Lower leg skin (tissue), 4 donors: ENCODE measurements around the gene RPUSD1. TPM values are rescaled to one million over a fixed set of nuclear protein-coding genes. Genes with fewer than 3 reads are reported as not detected.

Experiments used
- DNase-seq, 2 donors: peaks; one replicate each; pipeline ENCODE4 v3.0.0-alpha.2; 2019; ENCODE audit warnings: low spot score in 2 of 2
- H3K4me3 ChIP-seq: fragments of 200-600 bp; sonication (generic); 2 replicates; pipeline ENCODE4 v1.5.1; 2017; ENCODE audit warnings: mild to moderate bottlenecking, low read depth; ENCODE audit not compliant: poor library complexity, severe bottlenecking
- CTCF ChIP-seq, 3 donors: fragments of 450-650 bp; IDR thresholded peaks; one replicate each; pipeline ENCODE4 v1.5.1; 2016; ENCODE audit warnings: antibody characterized with exemption in 3 of 3, mild to moderate bottlenecking in 3 of 3, moderate library complexity in 2 of 3
- POLR2A ChIP-seq, 2 donors: fragments of 450-650 bp; IDR thresholded peaks; one replicate each; pipeline ENCODE4 v1.6.1; 2016 to 2017; ENCODE audit warnings: antibody characterized with exemption in 2 of 2, mild to moderate bottlenecking in 1 of 2, moderate library complexity in 1 of 2
- WGBS, 2 donors: methylation state at CpG; one replicate each; pipeline ENCODE4 v1.1.5; 2018; 5-methylcytosine and 5-hydroxymethylcytosine counted together
- intact Hi-C: fragments of 100-400 bp; cut with DNase I; formaldehyde crosslinking; loops from one replicate; pipeline ENCODE4 v1.15.0; 2023; ENCODE audit warnings: low total_unique reads
- total RNA-seq, 4 donors: library from RNA; depleted of rRNA; stranded (reverse); fragments of >200 nt; gene quantifications; one replicate each; pipeline ENCODE4 v1.1.0, GENCODE V29; 2016

Gene RPUSD1
- total RNA-seq, 4 donors from 2014 or later = 20.2 to 27.9 (median 25.5) TPM

GRCh38 chr16:825341-826061, 37.3 kb upstream of the RPUSD1 start:
- TF ChIP-seq POLR2A (IDR thresholded peaks at IDR 0.05) = no peak
- no peak for TF ChIP-seq CTCF (IDR thresholded peaks at IDR 0.05)
- no peak overlapping the region for H3K4me3 ChIP-seq
- WGBS, 2 donors = 29 to 30% methylated on average over 34 to 35 of the region's 36 CpGs
- no peak for DNase-seq
- intact Hi-C loops = no loop called here

GRCh38 chr16:824601-825000, 36.4 kb upstream of the RPUSD1 start:
- intact Hi-C loops = no loop called here
- DNase-seq = no peak
- TF ChIP-seq CTCF (IDR thresholded peaks at IDR 0.05) (no peak), POLR2A (IDR thresholded peaks at IDR 0.05) (no peak)
- no peak overlapping the region for H3K4me3 ChIP-seq
- WGBS, 2 donors = 93 to 94% methylated on average over 16 to 25 of the region's 25 CpGs

- WGBS, 2 donors = 84 to 89% methylated on average over 17 to 21 of the region's 22 CpGs
- intact Hi-C loops = no loop called here
- TF ChIP-seq CTCF (IDR thresholded peaks at IDR 0.05) (no peak), POLR2A (IDR thresholded peaks at IDR 0.05) (no peak)
- H3K4me3 ChIP-seq = no peak overlapping the region
- no peak for DNase-seq
These were observed 36.0 kb upstream of the RPUSD1 start for GRCh38 chr16:824194-824593.

GRCh38 chr16:822909-823297, 34.7 kb upstream of the RPUSD1 start:
- WGBS, 2 donors = 89 to 91% methylated on average over 9 of the region's 9 CpGs
- intact Hi-C loops = no loop called here
- no peak for DNase-seq

GRCh38 chr16:822174-822908, 34.2 kb upstream of the RPUSD1 start:
- TF ChIP-seq CTCF (IDR thresholded peaks at IDR 0.05) (no peak), POLR2A (IDR thresholded peaks at IDR 0.05) (no peak)
- WGBS, 2 donors = 81 to 88% methylated on average over 17 to 18 of the region's 21 CpGs
- DNase-seq = no peak
- intact Hi-C loops = no loop called here
- no peak overlapping the region for H3K4me3 ChIP-seq

More at GRCh38 chr16:822909-823297, 34.7 kb upstream of the RPUSD1 start:
- TF ChIP-seq POLR2A (IDR thresholded peaks at IDR 0.05) = no peak
- TF ChIP-seq CTCF (IDR thresholded peaks at IDR 0.05) = no peak
- H3K4me3 ChIP-seq = no peak overlapping the region
